Muscle of leg (tissue), 11 donors: ENCODE results near the gene HLA-C. TPM values are rescaled to one million over a fixed set of nuclear protein-coding genes. Genes with fewer than 3 reads are reported as not detected.
"Not testable (repeated sequence)": the region's sequence is repeated elsewhere in the genome, so short reads cannot be mapped to it uniquely, and the experiment has no call there.

Source experiments
- DNase-seq: peaks from one replicate; pipeline ENCODE4 v3.0.0; 2013
- H3K27ac ChIP-seq: one replicate; pipeline ENCODE4 v1.5.1; 2013; ENCODE audit warnings: mild to moderate bottlenecking, low read length, control low read depth
- H3K27me3 ChIP-seq: one replicate; pipeline ENCODE4 v1.6.1; 2013; ENCODE audit warnings: low read length; ENCODE audit not compliant: control insufficient read depth, insufficient read depth
- H3K36me3 ChIP-seq: one replicate; pipeline ENCODE4 v1.6.1; 2013; ENCODE audit warnings: low read length; ENCODE audit not compliant: control insufficient read depth, insufficient read depth
- H3K4me1 ChIP-seq: one replicate; pipeline ENCODE4 v1.6.1; 2013; ENCODE audit warnings: low read length; ENCODE audit not compliant: control insufficient read depth, insufficient read depth
- H3K4me3 ChIP-seq: one replicate; pipeline ENCODE4 v1.5.1; 2013; ENCODE audit warnings: low read length, control low read depth
- H3K9me3 ChIP-seq: replicated peaks from 2 replicates; pipeline ENCODE4 v1.6.1; 2013; ENCODE audit warnings: low read depth, low read length; ENCODE audit not compliant: control insufficient read depth
- WGBS: methylation state at CpG from one replicate; pipeline ENCODE4 v1.1.5; 2013; ENCODE audit warnings: missing lambda C conversion rate; ENCODE audit not compliant: insufficient coverage; 5-methylcytosine and 5-hydroxymethylcytosine counted together
- polyA plus RNA-seq, 8 donors: library from polyadenylated mRNA; unstranded; fragments of 120-200 nt; gene quantifications; one replicate each; pipeline versions ENCODE4 v1.2.1 to v1.2.3, GENCODE V29; 2013; ENCODE audit warnings: inconsistent platforms in 1 of 8, low replicate concordance in 1 of 8; ENCODE audit not compliant: insufficient read length in 8 of 8, insufficient read depth in 1 of 8
- total RNA-seq: library from RNA; stranded (reverse); fragments of 120-200 nt; gene quantifications from one replicate; pipeline ENCODE4 v1.2.4, GENCODE V29; 2013

The HLA-C gene
- total and polyA plus RNA-seq, 9 donors: 26.0 to 71.6 (median 52.9) TPM

DNA sequence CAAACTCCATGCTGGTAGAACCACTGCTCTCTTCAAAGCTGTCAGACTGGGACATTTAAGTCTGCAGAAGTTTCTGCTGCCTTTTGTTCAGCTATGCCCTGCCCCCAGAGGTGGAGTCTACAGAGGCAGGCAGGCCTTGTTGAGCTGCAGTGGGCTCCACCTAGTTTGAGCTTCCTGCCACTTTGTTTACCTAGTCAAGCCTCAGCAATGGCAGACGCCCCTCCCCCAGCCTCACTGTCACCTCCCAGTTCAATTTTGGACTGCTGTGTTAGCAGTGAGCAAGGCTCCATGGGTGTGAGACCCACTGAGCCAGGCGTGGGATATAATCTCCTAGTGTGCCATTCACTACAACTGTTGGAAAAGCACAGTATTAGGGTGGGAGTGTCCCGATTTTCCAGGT lies 11.9 kb downstream of the HLA-C start:
- H3K4me1 ChIP-seq, H3K27me3 ChIP-seq, H3K27ac ChIP-seq, H3K36me3 ChIP-seq, H3K9me3 ChIP-seq, H3K4me3 ChIP-seq, DNase-seq: not testable (repeated sequence)
- WGBS: no CpG with 5 or more reads among the region's 3 CpGs

- no peak for DNase-seq
- H3K36me3 ChIP-seq: no peaks in the 10 kb centered on the region
- no peaks in the 10 kb centered on the region for H3K27me3 ChIP-seq
- H3K9me3 ChIP-seq: no peaks in the 10 kb centered on the region
- H3K4me1 ChIP-seq: no peaks in the 10 kb centered on the region
- H3K27ac ChIP-seq: no peak overlapping the region
- WGBS: no CpG with 5 or more reads among the region's 3 CpGs
- H3K4me3 ChIP-seq: no peak overlapping the region
These were observed 19.3 kb downstream of the HLA-C start for GRCh38 chr6:31252625-31253024.

- peaks cover 3% of the 10 kb centered on the region for H3K27me3 ChIP-seq
- DNase-seq: no peak
- H3K4me1 ChIP-seq: no peaks in the 10 kb centered on the region
- no peak overlapping the region for H3K27ac ChIP-seq
- H3K36me3 ChIP-seq: no peaks in the 10 kb centered on the region
- WGBS: 75% methylated on average over 2 of the region's 4 CpGs
- no peaks in the 10 kb centered on the region for H3K9me3 ChIP-seq
- H3K4me3 ChIP-seq: no peak overlapping the region
These were observed 20.6 kb downstream of the HLA-C start for GRCh38 chr6:31251261-31251660.

DNA sequence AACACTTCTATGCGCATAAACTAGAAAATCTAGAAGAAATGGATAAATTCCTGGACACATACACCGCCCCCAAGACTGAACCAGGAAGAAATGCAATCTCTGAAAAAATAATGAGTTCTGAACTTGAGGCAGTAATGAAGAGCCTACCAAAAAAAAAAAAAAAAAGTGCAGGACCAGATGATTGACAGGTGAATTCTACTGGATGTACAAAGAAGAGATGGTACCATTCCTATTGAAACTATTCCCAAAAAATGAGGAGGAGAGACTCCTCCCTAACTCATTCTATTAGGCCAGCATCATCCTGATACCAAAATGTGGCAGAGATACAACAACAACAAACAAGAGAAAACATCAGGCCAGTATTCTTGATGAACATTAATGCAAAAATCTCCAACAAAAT lies 22.7 kb downstream of the HLA-C start:
- no peak overlapping the region for H3K27ac ChIP-seq
- no peaks in the 10 kb centered on the region for H3K4me1 ChIP-seq
- peaks cover 5% of the 10 kb centered on the region for H3K27me3 ChIP-seq
- no peaks in the 10 kb centered on the region for H3K36me3 ChIP-seq
- H3K4me3 ChIP-seq: no peak overlapping the region
- H3K9me3 ChIP-seq: no peaks in the 10 kb centered on the region
- DNase-seq: no peak
- WGBS: no CpG with 5 or more reads among the region's 2 CpGs

GRCh38 chr6:31247813-31248212 lies 24.1 kb downstream of the HLA-C start:
- no peaks in the 10 kb centered on the region for H3K36me3 ChIP-seq
- H3K27ac ChIP-seq: no peak overlapping the region
- H3K9me3 ChIP-seq: no peaks in the 10 kb centered on the region
- WGBS: no CpG with 5 or more reads among the region's 2 CpGs
- H3K27me3 ChIP-seq: peaks cover 5% of the 10 kb centered on the region
- no peak overlapping the region for H3K4me3 ChIP-seq
- no peak for DNase-seq
- H3K4me1 ChIP-seq: no peaks in the 10 kb centered on the region

DNA sequence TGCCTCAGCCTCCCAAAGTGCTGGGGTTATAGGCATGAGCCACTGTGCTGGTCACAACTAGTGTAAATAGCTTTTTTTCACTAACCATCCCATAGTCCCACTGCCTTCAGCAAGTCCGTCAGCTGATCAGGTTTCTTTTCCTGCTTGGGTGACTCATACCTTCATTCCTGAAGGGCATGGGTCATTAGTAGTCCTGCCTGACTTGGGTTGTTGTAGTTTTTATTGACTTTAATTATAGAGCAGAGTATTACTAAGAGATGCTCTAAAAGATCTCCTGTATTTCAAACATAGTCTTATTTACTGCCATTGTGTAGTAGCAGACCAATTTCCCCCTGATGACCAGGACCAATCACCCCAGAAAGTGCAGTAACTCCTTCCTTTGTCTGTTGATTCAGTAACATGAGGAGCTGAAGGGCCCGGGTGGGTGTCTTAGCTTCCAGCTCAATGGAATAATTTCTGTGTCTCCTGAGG lies 25.8 kb downstream of the HLA-C start:
- Histone ChIP-seq H3K27me3 (peaks cover 5% of the 10 kb centered on the region), H3K9me3 (no peaks in the 10 kb centered on the region), H3K4me3 (no peak overlapping the region), H3K36me3 (no peaks in the 10 kb centered on the region), H3K27ac (no peak overlapping the region), H3K4me1 (no peaks in the 10 kb centered on the region)
- no peak for DNase-seq
- WGBS: no CpG with 5 or more reads among the region's 2 CpGs

GRCh38 chr6:31243508-31243907 lies 28.4 kb downstream of the HLA-C start:
- WGBS: no CpG with 5 or more reads among the region's 5 CpGs
- no peaks in the 10 kb centered on the region for H3K36me3 ChIP-seq
- no peak for DNase-seq
- no peaks in the 10 kb centered on the region for H3K9me3 ChIP-seq
- H3K4me1 ChIP-seq: no peaks in the 10 kb centered on the region
- no peak overlapping the region for H3K27ac ChIP-seq
- H3K4me3 ChIP-seq: no peak overlapping the region
- peaks cover 8% of the 10 kb centered on the region for H3K27me3 ChIP-seq

- no peak for DNase-seq
- Histone ChIP-seq H3K4me3 (no peak overlapping the region), H3K27ac (no peak overlapping the region), H3K27me3 (peaks cover 5% of the 10 kb centered on the region), H3K4me1 (no peaks in the 10 kb centered on the region), H3K9me3 (no peaks in the 10 kb centered on the region), H3K36me3 (no peaks in the 10 kb centered on the region)
- no CpG with 5 or more reads among the region's 3 CpGs for WGBS
These were observed 32.0 kb downstream of the HLA-C start for GRCh38 chr6:31239854-31240253.

- not testable (repeated sequence) for DNase-seq, H3K4me3 ChIP-seq, H3K36me3 ChIP-seq, H3K27ac ChIP-seq, H3K4me1 ChIP-seq, H3K27me3 ChIP-seq, H3K9me3 ChIP-seq
- WGBS: 100% methylated on average over 1 of the region's 4 CpGs
These were observed 37.8 kb downstream of the HLA-C start for GRCh38 chr6:31234101-31234500.

- no peak for DNase-seq
- H3K27ac ChIP-seq: no peak overlapping the region
- H3K27me3 ChIP-seq: peaks cover 2% of the 10 kb centered on the region
- WGBS: 72% methylated on average over 3 of the region's 6 CpGs
- H3K4me3 ChIP-seq: no peak overlapping the region
- no peaks in the 10 kb centered on the region for H3K4me1 ChIP-seq
- H3K9me3 ChIP-seq: no peaks in the 10 kb centered on the region
- H3K36me3 ChIP-seq: no peaks in the 10 kb centered on the region
These were observed 43.4 kb downstream of the HLA-C start for GRCh38 chr6:31228476-31228875.

DNA sequence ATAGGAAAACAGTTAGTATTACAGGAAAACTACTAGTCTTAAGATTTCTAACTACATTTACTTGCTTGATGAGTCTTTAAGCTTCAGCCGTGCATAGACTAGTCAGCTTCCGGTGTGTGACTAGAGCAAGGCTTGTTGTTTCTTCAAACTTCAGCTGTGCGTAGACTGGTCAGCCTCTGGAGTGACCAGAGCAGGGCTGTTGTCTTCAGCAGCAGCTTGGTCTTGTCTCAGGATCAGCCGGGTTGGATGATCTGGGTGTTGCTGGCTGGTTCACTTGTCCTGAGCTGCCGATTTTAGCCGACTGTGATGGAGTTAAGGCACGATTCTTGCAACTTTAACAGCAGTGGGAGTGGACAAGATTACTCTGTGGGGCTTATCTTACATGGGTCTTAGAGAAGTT lies 44.7 kb downstream of the HLA-C start:
- DNase-seq: no peak
- no peak overlapping the region for H3K4me3 ChIP-seq
- H3K36me3 ChIP-seq: no peaks in the 10 kb centered on the region
- peaks cover 5% of the 10 kb centered on the region for H3K27me3 ChIP-seq
- no peak overlapping the region for H3K27ac ChIP-seq
- 89% methylated on average over 7 of the region's 7 CpGs for WGBS
- H3K9me3 ChIP-seq: no peaks in the 10 kb centered on the region
- H3K4me1 ChIP-seq: no peaks in the 10 kb centered on the region
